Activated CD8-positive, alpha-beta T cell treated with anti-CD3 and anti-CD28 coated beads for 36 hours (primary cell): ENCODE data around the gene SYK. TPM values are rescaled to one million over a fixed set of nuclear protein-coding genes. Genes with fewer than 3 reads are reported as not detected.

Experiments
- ATAC-seq: fragments of 200-7000 bp; cut with Tn5 transposase; one replicate; pipeline ENCODE4 v1.10.0; 2021; ENCODE audit warnings: mild to moderate bottlenecking, moderate library complexity
- CTCF ChIA-PET: fragments of 350-600 bp; sonication (Branson Sonifier 250); formaldehyde crosslinking; loops from one replicate; lab custom pipeline; 2021; ENCODE audit warnings: antibody characterized with exemption; lab: Charles Lee
- POLR2A ChIA-PET: fragments of 350-600 bp; sonication (Branson Sonifier 250); formaldehyde crosslinking; loops from one replicate; lab custom pipeline; 2021; ENCODE audit warnings: antibody characterized with exemption; lab: Charles Lee
- DNase-seq: peaks from one replicate; pipeline ENCODE4 v3.0.0-alpha.2; 2020
- H3K27ac Mint-ChIP-seq: one replicate; pipeline ENCODE4 v1.8.0; 2021; ENCODE audit warnings: mild to moderate bottlenecking, mixed read lengths
- H3K27me3 Mint-ChIP-seq: one replicate; pipeline ENCODE4 v1.8.0; 2021; ENCODE audit warnings: mixed read lengths
- H3K36me3 Mint-ChIP-seq: one replicate; pipeline ENCODE4 v1.8.0; 2021; ENCODE audit warnings: low read depth, mixed read lengths
- H3K4me1 Mint-ChIP-seq: one replicate; pipeline ENCODE4 v1.8.0; 2021; ENCODE audit warnings: low read depth, mixed read lengths
- H3K4me3 Mint-ChIP-seq: one replicate; pipeline ENCODE4 v1.8.0; 2021; ENCODE audit warnings: mild to moderate bottlenecking, moderate library complexity, mixed read lengths
- H3K9me3 Mint-ChIP-seq: one replicate; pipeline ENCODE4 v1.8.0; 2021; ENCODE audit warnings: mixed read lengths
- CTCF ChIP-seq: fragments of 200-600 bp; IDR thresholded peaks from one replicate; pipeline ENCODE4 v1.8.0; 2022; ENCODE audit warnings: antibody characterized with exemption, mild to moderate bottlenecking
- intact Hi-C: fragments of 100-400 bp; cut with micrococcal nuclease; formaldehyde crosslinking; loops from one replicate; pipeline ENCODE4 v1.10.0; 2022
- total RNA-seq, 2 experiments: library from RNA; stranded (reverse); gene quantifications; one replicate each; pipeline ENCODE4 v1.2.3, GENCODE V29; 2021

SYK gene
- total RNA-seq, 2 experiments from 2014 or later: 0.20 to 0.56 TPM

GRCh38 chr9:90854637-90855175 lies 53.1 kb downstream of the SYK start:
- Mint-ChIP-seq H3K36me3 (no peaks in the 10 kb centered on the region), H3K27me3 (no peaks in the 10 kb centered on the region), H3K4me1 (peaks cover 7% of the 10 kb centered on the region), H3K9me3 (no peaks in the 10 kb centered on the region), H3K27ac (no peak overlapping the region), H3K4me3 (no peak overlapping the region)
- no peak for ATAC-seq
- no peak for DNase-seq
- ChIA-PET POLR2A (no interaction called here), CTCF (no interaction called here)
- TF ChIP-seq CTCF: no peak
- intact Hi-C loops: no loop called here

- intact Hi-C loops: no loop called here
- Mint-ChIP-seq H3K4me1 (peaks cover 7% of the 10 kb centered on the region), H3K27ac (no peak overlapping the region), H3K27me3 (no peaks in the 10 kb centered on the region), H3K36me3 (no peaks in the 10 kb centered on the region), H3K9me3 (no peaks in the 10 kb centered on the region), H3K4me3 (no peak overlapping the region)
- no peak for TF ChIP-seq CTCF
- ChIA-PET CTCF (interaction anchor here (0.6 kb wide), 1 partner anchor 9 kb away, joined by 3 read pairs; no protein-coding TSS in a partner anchor), POLR2A (no interaction called here)
- ATAC-seq (no peak), DNase-seq (no peak)
Observed at GRCh38 chr9:90855208-90855902, 53.7 kb downstream of the SYK start.

GRCh38 chr9:90857091-90857490 lies 55.5 kb downstream of the SYK start:
- ATAC-seq (no peak), DNase-seq (no peak)
- Mint-ChIP-seq H3K4me1 (peaks cover 7% of the 10 kb centered on the region), H3K27ac (no peak overlapping the region), H3K4me3 (no peak overlapping the region), H3K36me3 (no peaks in the 10 kb centered on the region), H3K27me3 (no peaks in the 10 kb centered on the region), H3K9me3 (no peaks in the 10 kb centered on the region)
- no peak for TF ChIP-seq CTCF
- CTCF ChIA-PET: no interaction called here
- intact Hi-C loops: no loop called here
- POLR2A ChIA-PET: no interaction called here

- Mint-ChIP-seq H3K36me3 (no peaks in the 10 kb centered on the region), H3K4me1 (peaks cover 7% of the 10 kb centered on the region)
- CTCF ChIA-PET: interaction anchor here (0.7 kb wide), 1 partner anchor 28 kb away, joined by 3 read pairs; no protein-coding TSS in a partner anchor
Observed at GRCh38 chr9:90857855-90858254, 56.2 kb downstream of the SYK start.

More at GRCh38 chr9:90857855-90858254, 56.2 kb downstream of the SYK start:
- Mint-ChIP-seq H3K9me3 (no peaks in the 10 kb centered on the region), H3K27ac (no peak overlapping the region), H3K4me3 (no peak overlapping the region), H3K27me3 (no peaks in the 10 kb centered on the region)
- ATAC-seq (no peak), DNase-seq (no peak)
- intact Hi-C loops: no loop called here
- POLR2A ChIA-PET: no interaction called here
- no peak for TF ChIP-seq CTCF
